GM12878 (cell line): ENCODE data around the gene TAMALIN. TPM values are rescaled to one million over a fixed set of nuclear protein-coding genes. Genes with fewer than 3 reads are reported as not detected.

Experiments used
- ATAC-seq: fragments of 200-7000 bp; cut with Tn5 transposase; 3 replicates; pipeline ENCODE4 v1.9.1; 2020; ENCODE audit warnings: mild to moderate bottlenecking, moderate library complexity
- BruUV-seq: library from RNA; stranded (reverse); fragments of 400-500 nt; replicated peaks from 2 replicates; lab custom pipeline; 2021; lab: Mats Ljungman, UMichigan
- CTCF ChIA-PET: fragments of 300-600 bp; sonication (Branson Sonifier 250); formaldehyde crosslinking; extraction: SDS; loops from one replicate; lab custom pipeline; 2021; ENCODE audit warnings: inconsistent platforms; lab: Yijun Ruan, JAX
- POLR2A ChIA-PET: fragments of 350-600 bp; formaldehyde crosslinking; extraction: SDS; loops from one replicate; lab custom pipeline; 2021; ENCODE audit warnings: inconsistent platforms; lab: Charles Lee
- RAD21 ChIA-PET: fragments of 300-600 bp; sonication (Branson Sonifier 250); formaldehyde crosslinking; loops from one replicate; lab custom pipeline; 2023; ENCODE audit warnings: antibody characterized with exemption; ENCODE audit not compliant: unreplicated experiment; lab: Charles Lee
- SMC1A ChIA-PET: fragments of 300-600 bp; sonication (Branson Sonifier 250); formaldehyde crosslinking; loops from one replicate; lab custom pipeline; 2023; ENCODE audit not compliant: unreplicated experiment, uncharacterized antibody; lab: Charles Lee
- DNase-seq: peaks from one replicate; pipeline ENCODE4 v3.0.0-alpha.2; 2011; ENCODE audit warnings: low read depth, low spot score
- FAIRE-seq: peaks from 3 replicates; lab custom pipeline; 2011; peaks lifted over from hg19 to GRCh38; lab: Jason Lieb, UNC
- H2AFZ ChIP-seq: 2 replicates; pipeline ENCODE4 v1.6.0; 2011; ENCODE audit warnings: low read depth, low read length, control low read depth; ENCODE audit not compliant: control insufficient read depth
- H3K27ac ChIP-seq: 2 replicates; pipeline ENCODE4 v1.5.1; 2011; ENCODE audit warnings: control low read depth; ENCODE audit not compliant: control insufficient read depth, insufficient read depth
- H3K27me3 ChIP-seq, 2 experiments: replicated peaks in 1 of 2; 2 replicates each; pipeline versions ENCODE4 v1.6.0 to v1.6.1; 2011; ENCODE audit warnings: low read length in 1 of 2; ENCODE audit not compliant: control insufficient read depth in 2 of 2, insufficient read depth in 2 of 2
- H3K36me3 ChIP-seq, 2 experiments: 2 replicates each; pipeline ENCODE4 v1.5.1; 2011; ENCODE audit warnings: low read length in 1 of 2; ENCODE audit not compliant: control insufficient read depth in 2 of 2, insufficient read depth in 2 of 2
- H3K4me1 ChIP-seq: 2 replicates; pipeline ENCODE4 v1.6.1; 2011; ENCODE audit warnings: mild to moderate bottlenecking, low read length, moderate library complexity, mixed read lengths; ENCODE audit not compliant: control insufficient read depth, insufficient read depth
- H3K4me2 ChIP-seq: 2 replicates; pipeline ENCODE4 v1.6.0; 2011; ENCODE audit warnings: control low read depth; ENCODE audit not compliant: control insufficient read depth, insufficient read depth
- H3K4me3 ChIP-seq: fragments of 200-600 bp; sonication (generic); 2 replicates; pipeline ENCODE4 v1.5.1; 2016
- H3K79me2 ChIP-seq: 2 replicates; pipeline ENCODE4 v1.6.0; 2011; ENCODE audit warnings: low read length; ENCODE audit not compliant: control insufficient read depth, insufficient read depth
- H3K9ac ChIP-seq: 2 replicates; pipeline ENCODE4 v1.8.0; 2011; ENCODE audit warnings: low read length, control low read depth, mixed read lengths; ENCODE audit not compliant: control insufficient read depth, insufficient read depth
- H3K9me3 ChIP-seq: replicated peaks from 3 replicates; pipeline ENCODE4 v1.5.1; 2011; ENCODE audit warnings: mild to moderate bottlenecking, low read length; ENCODE audit not compliant: control insufficient read depth, insufficient read depth
- H4K20me1 ChIP-seq: 2 replicates; pipeline ENCODE4 v1.6.0; 2011; ENCODE audit not compliant: control insufficient read depth, insufficient read depth
- CHD1 ChIP-seq: IDR thresholded peaks from 2 replicates; pipeline ENCODE4 v1.6.1; 2012; ENCODE audit warnings: low read depth, low read length, improper control_type of control experiment
- EED ChIP-seq: sonication (generic); IDR thresholded peaks from 2 replicates; pipeline ENCODE4 v1.6.1; 2016; ENCODE audit warnings: antibody characterized with exemption, low read depth
- EZH2 ChIP-seq: IDR thresholded peaks from 2 replicates; pipeline ENCODE4 v1.6.1; 2012; ENCODE audit warnings: low read depth, mild to moderate bottlenecking, control low read depth, inconsistent platforms, low read length, borderline replicate concordance; ENCODE audit not compliant: control insufficient read depth
- FOXM1 ChIP-seq: IDR thresholded peaks from 2 replicates; pipeline ENCODE4 v1.6.1; 2012; ENCODE audit warnings: low read depth, mild to moderate bottlenecking, inconsistent platforms, low read length, moderate library complexity
- GABPA ChIP-seq: IDR thresholded peaks from 2 replicates; pipeline ENCODE4 v1.6.1; 2014; ENCODE audit warnings: antibody characterized with exemption, low read depth, mild to moderate bottlenecking, inconsistent platforms
- IKZF2 ChIP-seq, 2 experiments: fragments of 450-650 bp; IDR thresholded peaks; 2 replicates each; pipeline ENCODE4 v1.6.1; 2017; ENCODE audit warnings: mild to moderate bottlenecking in 2 of 2, moderate library complexity in 2 of 2
- KAT2A ChIP-seq: conservative IDR thresholded peaks from 2 replicates; pipeline ENCODE4 v1.6.1; 2011; ENCODE audit warnings: low read depth, low read length; ENCODE audit not compliant: control insufficient read depth
- NR2C2 ChIP-seq: IDR thresholded peaks from 2 replicates; pipeline ENCODE4 v1.6.1; 2011; ENCODE audit warnings: borderline replicate concordance, low read depth; ENCODE audit not compliant: control insufficient read depth, insufficient read length
- SP1 ChIP-seq: IDR thresholded peaks from one replicate; pipeline ENCODE4 v1.6.1; 2011; ENCODE audit warnings: low read depth, low read length
- STAT3 ChIP-seq: IDR thresholded peaks from 2 replicates; pipeline ENCODE4 v1.6.1; 2011; ENCODE audit warnings: low read depth, low read length, improper control_type of control experiment
- TCF7 ChIP-seq: IDR thresholded peaks from 2 replicates; pipeline ENCODE4 v1.6.1; 2014; ENCODE audit warnings: antibody characterized with exemption, borderline replicate concordance
- ZBED1 ChIP-seq: IDR thresholded peaks from 2 replicates; pipeline ENCODE4 v1.6.1; 2016; ENCODE audit warnings: borderline replicate concordance
- ZNF384 ChIP-seq: IDR thresholded peaks from 2 replicates; pipeline ENCODE4 v1.6.1; 2012; ENCODE audit warnings: low read depth, mild to moderate bottlenecking, low read length, improper control_type of control experiment, borderline replicate concordance
- WGBS: methylation state at CpG from one replicate; pipeline ENCODE4 v1.1.6; 2016; ENCODE audit warnings: low lambda C conversion rate; ENCODE audit not compliant: insufficient replicate concordance, insufficient coverage; ENCODE audit errors: missing lambda C conversion rate; 5-methylcytosine and 5-hydroxymethylcytosine counted together
- in situ Hi-C: fragments of 300-500 bp; cut with MboI; formaldehyde crosslinking; loops from 9 replicates; pipeline ENCODE4 v1.14.3; 2018; ENCODE audit warnings: mixed read lengths
- intact Hi-C: fragments of 100-400 bp; cut with micrococcal nuclease; formaldehyde crosslinking; loops from one replicate; pipeline ENCODE4 v1.14.2; 2022; ENCODE audit not compliant: unreplicated experiment
- polyA plus RNA-seq, 11 experiments: library from polyadenylated mRNA; depleted of rRNA in 4 of 11; unstranded in 6 of 11; stranded (reverse) in 5 of 11; fragments of >200 nt; fragmentation: Nextera tagmentation in 4 of 11; fragmentation: Illumina TruSeq in 1 of 11; extraction: Ambion mirVana in 4 of 11; extraction: Trizol in 1 of 11; gene quantifications; 1 replicate in 1 of 11; 2 replicates in 10 of 11; pipeline versions ENCODE4 v1.2.1 to v1.2.3, GENCODE V29; 2011 to 2016; ENCODE audit warnings: inconsistent platforms in 2 of 11, missing spikeins in 2 of 11, low read depth in 1 of 11
- total RNA-seq, 4 experiments: library from RNA; depleted of rRNA in 3 of 4; stranded (reverse); fragments of >200 nt in 3 of 4; fragmentation: Illumina TruSeq in 1 of 4; extraction: Trizol in 1 of 4; gene quantifications; 2 replicates each; pipeline versions ENCODE4 v1.2.1 to v1.2.3, GENCODE V29; 2013 to 2021
- TF ChIP-seq, protein P1 (sequence below): fragments of 450-650 bp; IDR thresholded peaks from 2 replicates; pipeline ENCODE4 v1.6.1; 2017; ENCODE audit warnings: mild to moderate bottlenecking, low read depth, inconsistent platforms; ENCODE audit not compliant: poor library complexity, severe bottlenecking
- TF ChIP-seq, protein P2 (sequence below): fragments of 450-650 bp; IDR thresholded peaks from 2 replicates; pipeline ENCODE4 v1.6.1; 2018; ENCODE audit warnings: mild to moderate bottlenecking, low read depth, moderate library complexity; ENCODE audit not compliant: partially characterized antibody
- TF ChIP-seq, protein P3 (sequence below): fragments of 450-650 bp; formaldehyde crosslinking; IDR thresholded peaks from 2 replicates; pipeline ENCODE4 v1.4.0; 2022; ENCODE audit warnings: mild to moderate bottlenecking, moderate library complexity

Gene TAMALIN
- total and polyA plus RNA-seq, 10 of the 15 experiments (the other 5 are each of a cell fraction or from before 2014, with no cell fraction given): 0.09 to 0.58 (median 0.19) TPM; not detected in 4

DNA sequence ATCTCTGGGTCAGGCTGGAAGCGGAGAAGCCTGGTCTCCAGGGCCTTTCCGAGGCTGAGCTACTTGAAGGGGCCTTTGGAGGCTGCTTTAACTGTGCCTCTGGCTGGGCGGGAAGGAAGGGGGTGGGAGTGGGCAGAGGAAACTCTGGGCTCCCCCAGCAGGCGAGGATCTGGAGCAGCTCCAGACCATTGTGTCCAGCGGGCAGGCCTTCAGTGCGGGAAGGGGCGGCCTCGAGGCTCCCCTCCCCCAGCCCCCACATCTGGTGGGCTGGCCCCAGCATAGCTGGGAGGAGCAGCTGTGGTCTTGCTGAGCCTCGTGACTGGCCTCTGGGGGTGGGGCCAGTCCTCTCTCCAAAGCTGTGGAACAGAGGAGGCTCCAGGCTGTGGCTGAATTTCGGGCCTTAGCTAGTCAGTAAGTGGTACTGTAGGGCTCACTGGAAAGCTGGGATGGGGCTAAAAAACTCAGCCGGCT lies 3.4 kb downstream of the TAMALIN start:
- no peak overlapping the region for H3K4me3 ChIP-seq
- no peak for ATAC-seq
- H3K9me3 ChIP-seq: no peaks in the 10 kb centered on the region
- peaks cover 11% of the 10 kb centered on the region for H3K4me1 ChIP-seq
- ChIA-PET POLR2A (interaction anchor here (0.6 to 1.9 kb wide), 4 partner anchors 10 to 570 kb away, joined by 3 to 5 read pairs (median 4); no protein-coding TSS in a partner anchor), CTCF (interaction anchor here (1.5 to 11.3 kb wide), 3 partner anchors 12 to 111 kb away, joined by 3 to 412 read pairs (median 5); no protein-coding TSS in a partner anchor), RAD21 (interaction anchor here (0.5 to 2.1 kb wide), 4 partner anchors 12 to 273 kb away, joined by 3 to 10 read pairs (median 5); no protein-coding TSS in a partner anchor), SMC1A (interaction anchor here (1.0 to 2.4 kb wide), 2 partner anchors 12 to 15 kb away, joined by 3 to 10 read pairs; no protein-coding TSS in a partner anchor)
- H3K79me2 ChIP-seq: no peaks in the 10 kb centered on the region
- intact Hi-C loops (no loop called here), in situ Hi-C loops (no loop called here)
- no peak for DNase-seq
- no TSS peak for BruUV-seq
- no peaks in the 10 kb centered on the region for H3K36me3 ChIP-seq
- peaks cover 9 to 20% of the 10 kb centered on the region in 2 experiments; a peak in 3 of 4 replicates for H3K27me3 ChIP-seq
- no peak overlapping the region for H3K4me2 ChIP-seq
- no peak overlapping the region for H3K27ac ChIP-seq
- WGBS: 47% methylated on average over 10 of the region's 11 CpGs
- no peak overlapping the region for H2AFZ ChIP-seq
- H4K20me1 ChIP-seq: no peaks in the 10 kb centered on the region
- H3K9ac ChIP-seq: no peak overlapping the region
- no peak for FAIRE-seq
- TF ChIP-seq, protein P1, sequence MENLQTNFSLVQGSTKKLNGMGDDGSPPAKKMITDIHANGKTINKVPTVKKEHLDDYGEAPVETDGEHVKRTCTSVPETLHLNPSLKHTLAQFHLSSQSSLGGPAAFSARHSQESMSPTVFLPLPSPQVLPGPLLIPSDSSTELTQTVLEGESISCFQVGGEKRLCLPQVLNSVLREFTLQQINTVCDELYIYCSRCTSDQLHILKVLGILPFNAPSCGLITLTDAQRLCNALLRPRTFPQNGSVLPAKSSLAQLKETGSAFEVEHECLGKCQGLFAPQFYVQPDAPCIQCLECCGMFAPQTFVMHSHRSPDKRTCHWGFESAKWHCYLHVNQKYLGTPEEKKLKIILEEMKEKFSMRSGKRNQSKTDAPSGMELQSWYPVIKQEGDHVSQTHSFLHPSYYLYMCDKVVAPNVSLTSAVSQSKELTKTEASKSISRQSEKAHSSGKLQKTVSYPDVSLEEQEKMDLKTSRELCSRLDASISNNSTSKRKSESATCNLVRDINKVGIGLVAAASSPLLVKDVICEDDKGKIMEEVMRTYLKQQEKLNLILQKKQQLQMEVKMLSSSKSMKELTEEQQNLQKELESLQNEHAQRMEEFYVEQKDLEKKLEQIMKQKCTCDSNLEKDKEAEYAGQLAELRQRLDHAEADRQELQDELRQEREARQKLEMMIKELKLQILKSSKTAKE: no peak
- no peak for TF ChIP-seq KAT2A
- TF ChIP-seq, protein P2, sequence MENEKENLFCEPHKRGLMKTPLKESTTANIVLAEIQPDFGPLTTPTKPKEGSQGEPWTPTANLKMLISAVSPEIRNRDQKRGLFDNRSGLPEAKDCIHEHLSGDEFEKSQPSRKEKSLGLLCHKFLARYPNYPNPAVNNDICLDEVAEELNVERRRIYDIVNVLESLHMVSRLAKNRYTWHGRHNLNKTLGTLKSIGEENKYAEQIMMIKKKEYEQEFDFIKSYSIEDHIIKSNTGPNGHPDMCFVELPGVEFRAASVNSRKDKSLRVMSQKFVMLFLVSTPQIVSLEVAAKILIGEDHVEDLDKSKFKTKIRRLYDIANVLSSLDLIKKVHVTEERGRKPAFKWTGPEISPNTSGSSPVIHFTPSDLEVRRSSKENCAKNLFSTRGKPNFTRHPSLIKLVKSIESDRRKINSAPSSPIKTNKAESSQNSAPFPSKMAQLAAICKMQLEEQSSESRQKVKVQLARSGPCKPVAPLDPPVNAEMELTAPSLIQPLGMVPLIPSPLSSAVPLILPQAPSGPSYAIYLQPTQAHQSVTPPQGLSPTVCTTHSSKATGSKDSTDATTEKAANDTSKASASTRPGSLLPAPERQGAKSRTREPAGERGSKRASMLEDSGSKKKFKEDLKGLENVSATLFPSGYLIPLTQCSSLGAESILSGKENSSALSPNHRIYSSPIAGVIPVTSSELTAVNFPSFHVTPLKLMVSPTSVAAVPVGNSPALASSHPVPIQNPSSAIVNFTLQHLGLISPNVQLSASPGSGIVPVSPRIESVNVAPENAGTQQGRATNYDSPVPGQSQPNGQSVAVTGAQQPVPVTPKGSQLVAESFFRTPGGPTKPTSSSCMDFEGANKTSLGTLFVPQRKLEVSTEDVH: no peak
- TF ChIP-seq SP1: no peak
- TF ChIP-seq STAT3: no peak
- no peak for TF ChIP-seq IKZF2 (IDR thresholded peaks at IDR 0.05)
- TF ChIP-seq, protein P3, sequence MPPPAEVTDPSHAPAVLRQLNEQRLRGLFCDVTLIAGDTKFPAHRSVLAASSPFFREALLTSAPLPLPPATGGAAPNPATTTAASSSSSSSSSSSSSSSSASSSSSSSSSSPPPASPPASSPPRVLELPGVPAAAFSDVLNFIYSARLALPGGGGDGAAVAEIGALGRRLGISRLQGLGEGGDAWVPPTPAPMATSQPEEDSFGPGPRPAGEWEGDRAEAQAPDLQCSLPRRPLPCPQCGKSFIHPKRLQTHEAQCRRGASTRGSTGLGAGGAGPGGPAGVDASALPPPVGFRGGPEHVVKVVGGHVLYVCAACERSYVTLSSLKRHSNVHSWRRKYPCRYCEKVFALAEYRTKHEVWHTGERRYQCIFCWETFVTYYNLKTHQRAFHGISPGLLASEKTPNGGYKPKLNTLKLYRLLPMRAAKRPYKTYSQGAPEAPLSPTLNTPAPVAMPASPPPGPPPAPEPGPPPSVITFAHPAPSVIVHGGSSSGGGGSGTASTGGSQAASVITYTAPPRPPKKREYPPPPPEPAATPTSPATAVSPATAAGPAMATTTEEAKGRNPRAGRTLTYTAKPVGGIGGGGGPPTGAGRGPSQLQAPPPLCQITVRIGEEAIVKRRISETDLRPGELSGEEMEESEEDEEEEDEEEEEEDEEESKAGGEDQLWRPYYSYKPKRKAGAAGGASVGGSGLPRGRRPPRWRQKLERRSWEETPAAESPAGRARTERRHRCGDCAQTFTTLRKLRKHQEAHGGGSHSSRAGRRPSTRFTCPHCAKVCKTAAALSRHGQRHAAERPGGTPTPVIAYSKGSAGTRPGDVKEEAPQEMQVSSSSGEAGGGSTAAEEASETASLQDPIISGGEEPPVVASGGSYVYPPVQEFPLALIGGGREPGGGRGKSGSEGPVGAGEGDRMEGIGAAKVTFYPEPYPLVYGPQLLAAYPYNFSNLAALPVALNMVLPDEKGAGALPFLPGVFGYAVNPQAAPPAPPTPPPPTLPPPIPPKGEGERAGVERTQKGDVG (CRISPR knock-in tag): no peak
- TF ChIP-seq CHD1: no peak
- TF ChIP-seq ZNF384: no peak
- TF ChIP-seq EZH2: no peak
- no peak for TF ChIP-seq ZBED1
- TF ChIP-seq FOXM1: no peak
- no peak for TF ChIP-seq EED
- no peak for TF ChIP-seq NR2C2
- no peak for TF ChIP-seq TCF7
- no peak for TF ChIP-seq GABPA
